ENCODE results near the gene ADNP2. TPM values are rescaled to one million over a fixed set of nuclear protein-coding genes. Genes with fewer than 3 reads are reported as not detected.

ADNP2 gene
- total RNA-seq, 4 donors from 2014 or later = 10.4 to 16.6 (median 12.9) TPM

- Histone ChIP-seq H3K27ac (peak overlapping the region; percentile 72 to 91 (median 82)), H3K4me1 (peaks cover 4 to 79% (median 31%) of the 10 kb centered on the region in 3 donors), H3K27me3 (no peaks in the 10 kb centered on the region), H3K9me3 (no peaks in the 10 kb centered on the region), H3K36me3 (peaks cover 0 to 6% (median 0%) of the 10 kb centered on the region in 3 donors), H3K4me3 (peak overlapping the region in 1 of 4 donors; percentile 11)
- TF ChIP-seq POLR2A (IDR thresholded peaks at IDR 0.05) = peak in 1 of 4 donors; percentile 16
- TF ChIP-seq CTCF (IDR thresholded peaks at IDR 0.05) = peak in 3 of 6 experiments; percentile 26 to 65 (median 38)
- 50 to 53% methylated on average over 8 to 10 of the region's 20 CpGs for WGBS, 2 donors
- DNase-seq = no peak
- intact Hi-C loops (cut with DNase I) = no loop called here
Observed at GRCh38 chr18:80179857-80180558, 70.9 kb downstream of the ADNP2 start.

- Histone ChIP-seq H3K27ac (peak overlapping the region; percentile 72 to 91 (median 82)), H3K9me3 (no peaks in the 10 kb centered on the region), H3K4me3 (no peak overlapping the region), H3K27me3 (no peaks in the 10 kb centered on the region), H3K4me1 (peaks cover 4 to 69% (median 31%) of the 10 kb centered on the region in 3 donors), H3K36me3 (peaks cover 0 to 6% (median 0%) of the 10 kb centered on the region in 3 donors)
- intact Hi-C loops (cut with DNase I) = no loop called here
- no peak for TF ChIP-seq CTCF (IDR thresholded peaks at IDR 0.05)
- TF ChIP-seq POLR2A (IDR thresholded peaks at IDR 0.05) = no peak
- 90 to 95% methylated on average over 12 to 14 of the region's 33 CpGs for WGBS, 2 donors
- no peak for DNase-seq
Observed at GRCh38 chr18:80180778-80181564, 71.9 kb downstream of the ADNP2 start.

- intact Hi-C loops (cut with DNase I) = no loop called here
- no peak for TF ChIP-seq CTCF (IDR thresholded peaks at IDR 0.05)
- no peaks in the 10 kb centered on the region for H3K9me3 ChIP-seq
- H3K27me3 ChIP-seq = no peaks in the 10 kb centered on the region
- DNase-seq = no peak
- peaks cover 0 to 60% (median 31%) of the 10 kb centered on the region in 3 donors for H3K4me1 ChIP-seq
- peak overlapping the region in 3 of 4 donors; percentile 39 to 91 (median 66) for H3K27ac ChIP-seq
- H3K36me3 ChIP-seq = peaks cover 0 to 6% (median 0%) of the 10 kb centered on the region in 3 donors
- WGBS, 2 donors = 58 to 68% methylated on average over 6 of the region's 12 CpGs
- no peak overlapping the region for H3K4me3 ChIP-seq
Observed at GRCh38 chr18:80181642-80182461, 72.8 kb downstream of the ADNP2 start.

GRCh38 chr18:80182855-80183254 lies 73.8 kb downstream of the ADNP2 start:
- WGBS, 2 donors = 83 to 91% methylated on average over 1 to 7 of the region's 9 CpGs
- no peak for TF ChIP-seq POLR2A (IDR thresholded peaks at IDR 0.05)
- TF ChIP-seq CTCF (IDR thresholded peaks at IDR 0.05) = no peak
- no peaks in the 10 kb centered on the region for H3K9me3 ChIP-seq
- peak overlapping the region in 2 of 4 donors; percentile 66 to 91 for H3K27ac ChIP-seq
- peaks cover 0 to 53% (median 31%) of the 10 kb centered on the region in 3 donors for H3K4me1 ChIP-seq
- H3K36me3 ChIP-seq = peaks cover 0 to 6% (median 0%) of the 10 kb centered on the region in 3 donors
- H3K4me3 ChIP-seq = no peak overlapping the region
- DNase-seq = no peak
- no peaks in the 10 kb centered on the region for H3K27me3 ChIP-seq
- intact Hi-C loops (cut with DNase I) = no loop called here
